Vagina (tissue), 2 donors: ENCODE data around the gene RRAS. TPM values are rescaled to one million over a fixed set of nuclear protein-coding genes. Genes with fewer than 3 reads are reported as not detected.

Source experiments
- DNase-seq, 2 donors: peaks; one replicate each; pipeline ENCODE4 v3.0.0-alpha.2; 2017; ENCODE audit errors: extremely low spot score in 2 of 2
- H3K27ac ChIP-seq: fragments of 200-600 bp; sonication (generic); one replicate; pipeline ENCODE4 v1.5.1; 2019
- H3K27me3 ChIP-seq: fragments of 200-600 bp; sonication (generic); one replicate; pipeline ENCODE4 v1.5.1; 2019
- H3K36me3 ChIP-seq, 2 donors: fragments of 200-600 bp; sonication (generic); one replicate each; pipeline ENCODE4 v1.5.1; 2017 to 2019
- H3K4me1 ChIP-seq: fragments of 200-600 bp; sonication (generic); one replicate; pipeline ENCODE4 v1.5.1; 2019
- H3K4me3 ChIP-seq, 2 donors: fragments of 200-600 bp; sonication (generic); 1 replicate in 1 of 2; 2 replicates in 1 of 2; pipeline ENCODE4 v1.5.1; 2016 to 2019
- H3K9me3 ChIP-seq: fragments of 200-600 bp; sonication (generic); one replicate; pipeline ENCODE4 v1.5.1; 2019
- POLR2A ChIP-seq, 2 donors: fragments of 450-650 bp; IDR thresholded peaks; one replicate each; pipeline ENCODE4 v1.6.1; 2017; ENCODE audit warnings: antibody characterized with exemption in 2 of 2, mild to moderate bottlenecking in 2 of 2, moderate library complexity in 2 of 2
- POLR2AphosphoS5 ChIP-seq, 2 donors: sonication (generic); formaldehyde crosslinking; IDR thresholded peaks; one replicate each; pipeline ENCODE4 v1.9.0; 2017; ENCODE audit warnings: antibody characterized with exemption in 2 of 2, mild to moderate bottlenecking in 2 of 2, low read depth in 1 of 2; ENCODE audit not compliant: insufficient read depth in 1 of 2
- intact Hi-C: fragments of 100-400 bp; cut with DNase I; formaldehyde crosslinking; loops from one replicate; pipeline ENCODE4 v1.15.1; 2023
- total RNA-seq: library from RNA; depleted of rRNA; stranded (reverse); fragments of >200 nt; gene quantifications from one replicate; pipeline ENCODE4 v1.2.3, GENCODE V29; 2016
- TF ChIP-seq, protein P1 (sequence below), 3 experiments: fragments of 450-650 bp in 2 of 3; fragments of 200-600 bp in 1 of 3; sonication (generic) in 1 of 3; IDR thresholded peaks; one replicate each; pipeline ENCODE4 v1.5.1; 2017 to 2019; ENCODE audit warnings: antibody characterized with exemption in 3 of 3, mild to moderate bottlenecking in 2 of 3, moderate library complexity in 2 of 3

RRAS gene
- total RNA-seq, 1 donor from 2014 or later, result 112 TPM

DNA sequence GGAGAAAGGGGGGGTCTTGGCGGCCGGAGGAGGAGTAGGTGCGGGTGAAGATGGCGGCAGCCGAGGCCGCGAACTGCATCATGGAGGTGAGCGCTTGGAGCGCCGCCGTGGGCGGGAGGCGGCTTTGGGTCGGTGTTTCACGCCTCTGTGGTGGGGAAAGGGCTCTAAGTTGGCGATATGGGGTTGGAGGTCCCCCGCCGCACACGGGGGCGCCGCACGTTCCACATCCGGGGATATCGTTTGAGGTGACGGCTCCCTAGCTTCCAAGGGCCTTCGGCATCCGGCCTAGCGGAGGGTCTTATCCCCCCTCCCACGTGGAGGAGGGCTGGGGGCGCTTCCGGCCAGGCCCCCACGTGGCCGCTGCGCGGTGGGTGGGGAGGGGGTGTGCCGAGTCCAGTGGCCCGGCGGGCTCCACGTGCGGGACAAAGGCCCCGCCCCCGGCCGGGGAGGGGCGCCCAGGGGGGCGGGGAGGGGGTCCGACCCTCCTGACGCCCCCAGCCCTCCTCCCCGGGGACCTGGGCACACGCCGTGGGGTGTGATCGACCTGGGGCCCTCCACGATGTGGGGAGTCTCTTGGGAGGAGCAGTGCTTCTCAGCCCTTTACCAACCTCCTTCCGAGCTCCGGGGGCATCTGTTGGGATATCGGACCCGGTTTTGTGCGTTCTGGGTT is 37.4 kb upstream of the RRAS start, which contains the start of gene PRMT1:
TSS of gene PRMT1 (plus strand) at position 41 of the 670 bp plus-strand sequence. CDS start at position 51, 10 bp downstream.
- H3K27ac ChIP-seq, result peak within 1 kb of the TSS; percentile 95
- H3K36me3 ChIP-seq, result peaks cover 0 to 14% of the 10 kb centered on the region in 2 donors
- peaks cover 54% of the 10 kb centered on the region for H3K4me1 ChIP-seq
- TF ChIP-seq POLR2AphosphoS5 (IDR thresholded peaks at IDR 0.05; ENCODE audit: insufficient read depth in 1 of 2, low read depth in 1 of 2) (peak in 1 of 2 donors; percentile 96), POLR2A (IDR thresholded peaks at IDR 0.05) (peak in 1 of 2 donors; percentile 86)
- TF ChIP-seq, protein P1, sequence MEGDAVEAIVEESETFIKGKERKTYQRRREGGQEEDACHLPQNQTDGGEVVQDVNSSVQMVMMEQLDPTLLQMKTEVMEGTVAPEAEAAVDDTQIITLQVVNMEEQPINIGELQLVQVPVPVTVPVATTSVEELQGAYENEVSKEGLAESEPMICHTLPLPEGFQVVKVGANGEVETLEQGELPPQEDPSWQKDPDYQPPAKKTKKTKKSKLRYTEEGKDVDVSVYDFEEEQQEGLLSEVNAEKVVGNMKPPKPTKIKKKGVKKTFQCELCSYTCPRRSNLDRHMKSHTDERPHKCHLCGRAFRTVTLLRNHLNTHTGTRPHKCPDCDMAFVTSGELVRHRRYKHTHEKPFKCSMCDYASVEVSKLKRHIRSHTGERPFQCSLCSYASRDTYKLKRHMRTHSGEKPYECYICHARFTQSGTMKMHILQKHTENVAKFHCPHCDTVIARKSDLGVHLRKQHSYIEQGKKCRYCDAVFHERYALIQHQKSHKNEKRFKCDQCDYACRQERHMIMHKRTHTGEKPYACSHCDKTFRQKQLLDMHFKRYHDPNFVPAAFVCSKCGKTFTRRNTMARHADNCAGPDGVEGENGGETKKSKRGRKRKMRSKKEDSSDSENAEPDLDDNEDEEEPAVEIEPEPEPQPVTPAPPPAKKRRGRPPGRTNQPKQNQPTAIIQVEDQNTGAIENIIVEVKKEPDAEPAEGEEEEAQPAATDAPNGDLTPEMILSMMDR (IDR thresholded peaks at IDR 0.05), result no peak
- H3K27me3 ChIP-seq, result no peaks in the 10 kb centered on the region
- H3K9me3 ChIP-seq, result no peaks in the 10 kb centered on the region
- DNase-seq, result no peak
- peak within 1 kb of the TSS; percentile 80 to 89 for H3K4me3 ChIP-seq
- intact Hi-C loops, result no loop called here

DNA sequence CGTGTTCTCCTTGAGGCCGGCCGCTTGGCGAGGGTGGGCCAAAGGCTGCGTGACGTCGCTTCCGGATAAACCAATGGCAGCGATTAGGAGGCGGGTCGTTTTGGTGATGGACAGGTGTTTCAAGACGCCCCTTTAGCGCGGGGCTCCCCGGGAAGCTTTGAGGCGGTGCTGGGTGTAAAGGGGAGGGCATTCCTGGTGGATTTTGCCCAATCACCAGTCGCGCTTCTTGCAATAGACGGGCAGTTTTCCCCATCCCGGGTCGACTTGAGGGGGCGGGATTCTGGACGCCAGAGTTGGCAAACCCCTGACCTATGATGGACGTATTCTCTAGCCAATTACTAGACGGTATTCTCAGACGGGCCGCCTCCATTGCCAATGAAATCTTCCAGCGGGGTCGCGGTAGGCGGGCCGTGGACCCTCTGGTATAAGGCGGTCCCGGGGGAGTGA is 36.9 kb upstream of the RRAS start:
- Histone ChIP-seq H3K4me1 (peaks cover 59% of the 10 kb centered on the region), H3K36me3 (peaks cover 0 to 9% of the 10 kb centered on the region in 2 donors), H3K4me3 (peak overlapping the region; percentile 80 to 89), H3K27me3 (no peaks in the 10 kb centered on the region), H3K27ac (peak overlapping the region; percentile 95), H3K9me3 (no peaks in the 10 kb centered on the region)
- peak; percentile 100 for DNase-seq
- intact Hi-C loops, result no loop called here
- TF ChIP-seq, protein P1 (IDR thresholded peaks at IDR 0.05), result no peak
- no peak for TF ChIP-seq POLR2A (IDR thresholded peaks at IDR 0.05)
- TF ChIP-seq POLR2AphosphoS5 (IDR thresholded peaks at IDR 0.05; ENCODE audit: insufficient read depth in 1 of 2, low read depth in 1 of 2), result peak in 1 of 2 donors; percentile 79

DNA sequence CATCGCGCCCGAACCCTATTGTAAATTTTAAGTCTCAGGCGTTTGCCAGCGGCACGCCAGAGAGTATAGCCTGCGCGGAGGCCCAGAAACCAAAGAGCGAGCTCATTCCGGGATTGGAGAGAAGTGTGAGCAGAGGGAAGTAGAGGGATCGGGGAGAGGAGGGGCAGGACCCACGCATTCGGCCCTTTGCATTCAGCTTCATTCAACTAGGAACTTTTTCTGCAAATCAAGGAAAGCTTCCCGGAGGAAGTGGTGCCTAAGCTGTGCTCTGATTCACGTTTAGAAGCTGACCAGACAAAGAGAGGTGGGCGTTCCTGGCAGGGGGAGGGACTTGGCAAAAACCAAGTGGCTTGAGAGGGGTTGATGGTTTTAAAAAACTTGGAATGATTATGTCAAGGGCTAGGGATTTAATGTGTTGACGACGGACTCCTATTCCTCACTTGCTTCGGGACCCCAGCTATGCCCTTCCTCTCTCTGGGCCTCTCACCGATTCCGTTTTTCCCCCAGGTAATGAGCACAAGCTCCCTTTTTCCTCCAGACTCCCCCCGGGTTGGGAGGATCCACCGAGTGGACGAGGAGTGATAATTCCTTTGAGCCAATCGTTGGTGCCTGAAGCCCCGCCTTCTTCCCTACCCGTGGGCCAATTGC is 36.3 kb upstream of the RRAS start:
- TF ChIP-seq POLR2A (IDR thresholded peaks at IDR 0.05) (peak in 1 of 2 donors; percentile 21), POLR2AphosphoS5 (IDR thresholded peaks at IDR 0.05; ENCODE audit: insufficient read depth in 1 of 2, low read depth in 1 of 2) (peak in 1 of 2 donors; percentile 55)
- TF ChIP-seq, protein P1 (IDR thresholded peaks at IDR 0.05), result no peak
- Histone ChIP-seq H3K27ac (peak overlapping the region; percentile 95), H3K36me3 (peaks cover 0 to 3% of the 10 kb centered on the region in 2 donors), H3K9me3 (no peaks in the 10 kb centered on the region), H3K4me1 (peaks cover 54% of the 10 kb centered on the region), H3K4me3 (peak overlapping the region; percentile 32 to 40), H3K27me3 (no peaks in the 10 kb centered on the region)
- DNase-seq, result peak in 1 of 2 donors; percentile 96
- intact Hi-C loops, result no loop called here

DNA sequence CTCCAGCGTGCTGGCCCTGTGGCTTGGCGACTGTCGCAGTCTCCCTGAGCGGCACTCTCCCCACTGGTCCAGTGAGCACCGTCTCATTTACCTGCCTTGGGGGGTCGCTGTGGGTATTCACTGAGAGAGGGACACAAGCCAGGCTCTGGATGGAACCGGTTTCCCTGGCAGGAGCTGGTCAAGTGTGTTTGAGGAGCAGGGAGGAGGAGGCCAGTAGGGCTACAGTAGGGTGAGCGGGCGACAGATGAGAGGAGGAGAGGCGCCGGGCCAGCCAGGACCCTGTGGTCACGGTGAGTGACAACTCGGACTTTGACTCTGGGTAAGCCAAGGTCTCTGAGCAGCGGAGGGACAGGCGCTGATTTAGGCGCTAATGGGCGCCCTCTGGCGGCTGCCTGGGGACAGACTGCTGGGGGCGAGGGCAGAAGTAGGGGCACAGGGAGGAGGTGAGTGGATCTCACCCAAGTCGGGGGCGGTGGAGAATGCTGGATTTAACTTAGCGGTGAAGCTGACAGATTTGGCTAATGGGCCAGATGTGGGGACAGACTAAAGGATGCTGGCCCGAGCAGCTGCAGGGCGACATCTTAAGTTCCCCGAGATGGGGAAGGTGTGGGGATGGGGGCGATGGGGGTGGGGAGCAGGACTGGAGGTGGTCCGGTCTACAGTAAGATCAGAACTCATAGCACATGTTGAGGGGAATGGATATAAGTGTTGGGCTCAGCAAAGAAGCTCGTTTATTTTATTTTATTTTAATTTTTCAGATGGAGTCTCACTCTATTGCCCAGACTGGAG is 32.4 kb upstream of the RRAS start:
- no peaks in the 10 kb centered on the region for H3K9me3 ChIP-seq
- DNase-seq, result no peak
- H3K4me3 ChIP-seq, result no peak overlapping the region
- H3K36me3 ChIP-seq, result no peaks in the 10 kb centered on the region
- H3K4me1 ChIP-seq, result peaks cover 17% of the 10 kb centered on the region
- intact Hi-C loops, result no loop called here
- no peak for TF ChIP-seq POLR2A (IDR thresholded peaks at IDR 0.05)
- TF ChIP-seq, protein P1 (IDR thresholded peaks at IDR 0.05), result peak; percentile 56 to 84 (median 67)
- no peaks in the 10 kb centered on the region for H3K27me3 ChIP-seq
- H3K27ac ChIP-seq, result no peak overlapping the region
